Activated CD8-positive, alpha-beta T cell treated with anti-CD3 and anti-CD28 coated beads for 36 hours (primary cell): ENCODE measurements around the gene GRID1. TPM values are rescaled to one million over a fixed set of nuclear protein-coding genes. Genes with fewer than 3 reads are reported as not detected.

Experiments used
- ATAC-seq: fragments of 200-7000 bp; cut with Tn5 transposase; one replicate; pipeline ENCODE4 v1.10.0; 2021; ENCODE audit warnings: mild to moderate bottlenecking, moderate library complexity
- CTCF ChIA-PET: fragments of 350-600 bp; sonication (Branson Sonifier 250); formaldehyde crosslinking; loops from one replicate; lab custom pipeline; 2021; ENCODE audit warnings: antibody characterized with exemption; lab: Charles Lee
- POLR2A ChIA-PET: fragments of 350-600 bp; sonication (Branson Sonifier 250); formaldehyde crosslinking; loops from one replicate; lab custom pipeline; 2021; ENCODE audit warnings: antibody characterized with exemption; lab: Charles Lee
- DNase-seq: peaks from one replicate; pipeline ENCODE4 v3.0.0-alpha.2; 2020
- H3K27ac Mint-ChIP-seq: one replicate; pipeline ENCODE4 v1.8.0; 2021; ENCODE audit warnings: mild to moderate bottlenecking, mixed read lengths
- H3K27me3 Mint-ChIP-seq: one replicate; pipeline ENCODE4 v1.8.0; 2021; ENCODE audit warnings: mixed read lengths
- H3K36me3 Mint-ChIP-seq: one replicate; pipeline ENCODE4 v1.8.0; 2021; ENCODE audit warnings: low read depth, mixed read lengths
- H3K4me1 Mint-ChIP-seq: one replicate; pipeline ENCODE4 v1.8.0; 2021; ENCODE audit warnings: low read depth, mixed read lengths
- H3K4me3 Mint-ChIP-seq: one replicate; pipeline ENCODE4 v1.8.0; 2021; ENCODE audit warnings: mild to moderate bottlenecking, moderate library complexity, mixed read lengths
- H3K9me3 Mint-ChIP-seq: one replicate; pipeline ENCODE4 v1.8.0; 2021; ENCODE audit warnings: mixed read lengths
- intact Hi-C: fragments of 100-400 bp; cut with micrococcal nuclease; formaldehyde crosslinking; loops from one replicate; pipeline ENCODE4 v1.10.0; 2022
- total RNA-seq, 2 experiments: library from RNA; stranded (reverse); gene quantifications; one replicate each; pipeline ENCODE4 v1.2.3, GENCODE V29; 2021
- TF ChIP-seq, protein P1 (sequence below): fragments of 200-600 bp; IDR thresholded peaks from one replicate; pipeline ENCODE4 v1.8.0; 2022; ENCODE audit warnings: antibody characterized with exemption, mild to moderate bottlenecking

The GRID1 gene
- total RNA-seq, 2 experiments from 2014 or later: not detected

DNA sequence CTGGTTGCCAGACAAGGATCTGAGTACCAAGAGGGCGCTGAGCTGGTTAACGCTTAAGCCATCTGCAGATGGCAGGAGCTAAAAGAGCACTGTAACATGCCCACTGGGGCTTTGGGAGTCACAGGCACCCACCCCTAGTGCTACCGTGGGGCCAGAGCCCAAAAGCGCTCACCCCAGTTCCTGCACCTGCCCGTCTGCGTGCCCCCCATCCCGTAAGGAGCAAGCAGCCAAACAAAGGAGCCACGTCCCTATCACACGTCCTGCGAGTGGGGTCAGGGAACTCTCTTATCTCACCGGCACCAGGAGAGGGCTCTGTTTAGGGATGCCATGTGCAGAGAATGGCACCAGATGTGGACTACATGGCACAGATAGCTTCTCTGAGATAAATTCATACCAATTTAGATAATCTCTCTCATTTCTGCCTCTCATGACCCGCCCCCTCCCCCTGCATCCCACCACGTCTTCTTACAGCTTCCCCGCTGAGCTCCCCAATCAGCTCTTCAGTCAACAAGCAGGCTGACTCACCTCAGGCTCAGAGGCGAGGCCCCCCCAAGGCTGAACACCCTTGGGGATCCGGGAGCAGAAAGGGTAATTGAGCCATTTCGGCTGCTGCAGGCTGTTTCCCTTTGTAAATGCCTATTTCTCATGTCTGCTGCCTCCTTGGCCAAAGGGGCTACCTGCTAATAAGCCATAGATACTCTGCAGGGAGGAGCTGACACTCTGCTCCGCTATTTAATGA is 235.7 kb downstream of the GRID1 start:
- TF ChIP-seq, protein P1, sequence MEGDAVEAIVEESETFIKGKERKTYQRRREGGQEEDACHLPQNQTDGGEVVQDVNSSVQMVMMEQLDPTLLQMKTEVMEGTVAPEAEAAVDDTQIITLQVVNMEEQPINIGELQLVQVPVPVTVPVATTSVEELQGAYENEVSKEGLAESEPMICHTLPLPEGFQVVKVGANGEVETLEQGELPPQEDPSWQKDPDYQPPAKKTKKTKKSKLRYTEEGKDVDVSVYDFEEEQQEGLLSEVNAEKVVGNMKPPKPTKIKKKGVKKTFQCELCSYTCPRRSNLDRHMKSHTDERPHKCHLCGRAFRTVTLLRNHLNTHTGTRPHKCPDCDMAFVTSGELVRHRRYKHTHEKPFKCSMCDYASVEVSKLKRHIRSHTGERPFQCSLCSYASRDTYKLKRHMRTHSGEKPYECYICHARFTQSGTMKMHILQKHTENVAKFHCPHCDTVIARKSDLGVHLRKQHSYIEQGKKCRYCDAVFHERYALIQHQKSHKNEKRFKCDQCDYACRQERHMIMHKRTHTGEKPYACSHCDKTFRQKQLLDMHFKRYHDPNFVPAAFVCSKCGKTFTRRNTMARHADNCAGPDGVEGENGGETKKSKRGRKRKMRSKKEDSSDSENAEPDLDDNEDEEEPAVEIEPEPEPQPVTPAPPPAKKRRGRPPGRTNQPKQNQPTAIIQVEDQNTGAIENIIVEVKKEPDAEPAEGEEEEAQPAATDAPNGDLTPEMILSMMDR: no peak
- intact Hi-C loops: no loop called here
- peaks cover 2% of the 10 kb centered on the region for H3K27me3 Mint-ChIP-seq
- POLR2A ChIA-PET: no interaction called here
- H3K4me1 Mint-ChIP-seq: no peaks in the 10 kb centered on the region
- CTCF ChIA-PET: no interaction called here
- H3K9me3 Mint-ChIP-seq: no peaks in the 10 kb centered on the region
- DNase-seq: no peak
- no peak for ATAC-seq
- no peak overlapping the region for H3K27ac Mint-ChIP-seq
- H3K36me3 Mint-ChIP-seq: no peaks in the 10 kb centered on the region
- no peak overlapping the region for H3K4me3 Mint-ChIP-seq

DNA sequence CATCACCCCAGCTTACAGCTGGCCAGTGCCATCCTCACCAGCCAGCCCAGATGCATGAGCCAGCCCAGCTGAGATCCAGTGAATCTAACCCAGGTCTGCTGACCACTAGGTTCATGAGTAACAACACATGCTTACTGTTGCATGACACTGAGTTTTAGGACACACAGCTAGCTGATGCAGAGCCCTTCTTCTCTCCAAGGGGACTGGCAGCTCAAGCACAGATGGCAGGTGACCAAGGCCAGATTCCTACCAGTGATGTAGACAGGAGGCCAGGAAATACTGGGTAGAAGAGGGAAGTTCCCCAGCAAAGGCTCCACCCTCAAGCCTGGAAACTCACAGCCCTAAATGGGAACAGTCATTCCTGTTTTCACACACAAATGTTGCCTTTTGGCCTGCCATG is 236.6 kb downstream of the GRID1 start:
- POLR2A ChIA-PET: no interaction called here
- Mint-ChIP-seq H3K27ac (no peak overlapping the region), H3K36me3 (no peaks in the 10 kb centered on the region), H3K27me3 (peaks cover 2% of the 10 kb centered on the region), H3K9me3 (no peaks in the 10 kb centered on the region), H3K4me1 (no peaks in the 10 kb centered on the region), H3K4me3 (no peak overlapping the region)
- DNase-seq: no peak
- intact Hi-C loops: no loop called here
- no peak for ATAC-seq
- CTCF ChIA-PET: no interaction called here
- TF ChIP-seq, protein P1: no peak

DNA sequence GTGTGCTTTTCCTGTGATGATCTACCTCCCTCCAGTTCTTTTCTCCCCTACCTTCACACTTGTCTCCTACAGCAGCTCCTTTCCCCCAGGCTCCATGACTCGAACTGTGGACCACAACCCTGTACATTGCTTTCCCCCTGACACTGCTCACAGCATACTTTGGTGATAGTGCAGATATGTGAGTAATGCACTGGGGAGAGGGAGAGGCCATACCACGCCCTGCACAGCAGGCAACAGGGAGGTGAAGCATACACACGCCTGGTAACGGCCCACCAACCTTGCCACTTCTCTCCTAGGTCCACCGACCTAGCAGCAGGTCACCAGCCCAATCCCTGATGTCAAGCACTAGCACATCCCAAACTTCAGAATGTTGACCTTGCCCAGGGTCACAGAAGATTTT is 238.2 kb downstream of the GRID1 start:
- H3K27ac Mint-ChIP-seq: no peak overlapping the region
- H3K27me3 Mint-ChIP-seq: peaks cover 2% of the 10 kb centered on the region
- no peaks in the 10 kb centered on the region for H3K9me3 Mint-ChIP-seq
- intact Hi-C loops: no loop called here
- ChIA-PET POLR2A (no interaction called here), CTCF (no interaction called here)
- H3K4me3 Mint-ChIP-seq: no peak overlapping the region
- DNase-seq (no peak), ATAC-seq (no peak)
- TF ChIP-seq, protein P1: no peak
- no peaks in the 10 kb centered on the region for H3K4me1 Mint-ChIP-seq
- no peaks in the 10 kb centered on the region for H3K36me3 Mint-ChIP-seq

DNA sequence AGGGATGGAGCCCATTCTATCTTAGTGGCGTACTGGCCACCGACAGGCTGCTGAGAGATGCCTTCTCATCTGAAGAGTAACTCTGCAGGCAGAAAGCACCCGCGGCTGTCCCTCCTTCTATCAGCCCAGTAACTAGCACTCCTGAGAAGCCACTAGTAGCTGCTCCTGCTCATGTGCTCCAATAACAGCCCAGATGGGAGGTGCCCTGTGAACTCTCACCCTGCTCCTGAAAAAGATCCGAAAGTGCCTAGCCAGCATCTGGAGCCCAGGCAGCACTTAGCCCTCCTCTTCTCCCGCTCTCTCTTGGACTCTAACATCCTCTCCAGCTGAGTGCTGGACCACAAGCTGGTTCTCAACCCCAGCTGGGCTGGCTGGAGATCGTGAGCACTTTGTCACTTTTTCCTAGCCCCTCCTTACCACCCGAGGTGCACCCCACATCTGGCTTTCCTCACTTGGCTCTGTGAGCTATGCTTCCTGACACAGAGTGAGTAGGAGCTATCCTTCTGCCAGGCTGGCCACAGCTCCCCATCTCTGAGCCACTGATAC is 239.2 kb downstream of the GRID1 start:
- ChIA-PET POLR2A (no interaction called here), CTCF (no interaction called here)
- Mint-ChIP-seq H3K27me3 (peaks cover 2% of the 10 kb centered on the region), H3K9me3 (no peaks in the 10 kb centered on the region), H3K4me1 (no peaks in the 10 kb centered on the region), H3K36me3 (no peaks in the 10 kb centered on the region), H3K27ac (no peak overlapping the region), H3K4me3 (no peak overlapping the region)
- TF ChIP-seq, protein P1: no peak
- intact Hi-C loops: no loop called here
- no peak for DNase-seq
- ATAC-seq: no peak

DNA sequence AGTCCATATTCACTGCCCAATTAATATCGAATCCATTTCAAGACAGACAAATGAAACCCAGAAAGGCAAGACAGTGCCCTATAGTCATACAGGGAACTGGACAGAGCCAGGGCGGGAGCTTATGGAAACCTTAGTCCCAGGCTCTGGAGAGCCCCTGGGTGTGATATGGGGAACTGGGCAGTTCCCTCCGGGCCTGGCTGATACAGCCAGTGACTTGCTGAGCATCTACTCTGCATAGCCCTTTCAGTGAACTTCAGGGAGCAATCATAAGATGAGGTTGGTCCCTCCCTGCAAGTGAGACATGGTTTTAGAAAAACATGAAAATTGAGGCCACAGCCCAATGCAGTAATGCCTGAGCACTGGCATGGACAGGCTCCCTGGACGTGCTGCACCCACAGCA is 241.9 kb downstream of the GRID1 start:
- intact Hi-C loops: no loop called here
- CTCF ChIA-PET: no interaction called here
- Mint-ChIP-seq H3K4me3 (no peak overlapping the region), H3K4me1 (no peaks in the 10 kb centered on the region), H3K36me3 (no peaks in the 10 kb centered on the region), H3K27me3 (peaks cover 2% of the 10 kb centered on the region), H3K9me3 (no peaks in the 10 kb centered on the region), H3K27ac (no peak overlapping the region)
- DNase-seq (no peak), ATAC-seq (no peak)
- TF ChIP-seq, protein P1: no peak
- POLR2A ChIA-PET: no interaction called here
